AG10803 (cell line): ENCODE results near the gene TRIM56.

Experiments used
- DNase-seq: peaks from one replicate; pipeline ENCODE4 v3.0.0; 2010; ENCODE audit warnings: low read depth
- H3K4me3 ChIP-seq: 2 replicates; pipeline ENCODE4 v1.5.1; 2011; ENCODE audit warnings: mild to moderate bottlenecking, low read length, control low read depth
- CTCF ChIP-seq: conservative IDR thresholded peaks from 2 replicates; pipeline ENCODE4 v1.5.1; 2011; ENCODE audit warnings: mild to moderate bottlenecking, low read length, control low read depth, inconsistent platforms

Gene TRIM56

GRCh38 chr7:101094791-101095375 is 9.6 kb downstream of the TRIM56 start:
- TF ChIP-seq CTCF, result peak; percentile 86
- DNase-seq, result peak; percentile 61
- no peak overlapping the region for H3K4me3 ChIP-seq

DNA sequence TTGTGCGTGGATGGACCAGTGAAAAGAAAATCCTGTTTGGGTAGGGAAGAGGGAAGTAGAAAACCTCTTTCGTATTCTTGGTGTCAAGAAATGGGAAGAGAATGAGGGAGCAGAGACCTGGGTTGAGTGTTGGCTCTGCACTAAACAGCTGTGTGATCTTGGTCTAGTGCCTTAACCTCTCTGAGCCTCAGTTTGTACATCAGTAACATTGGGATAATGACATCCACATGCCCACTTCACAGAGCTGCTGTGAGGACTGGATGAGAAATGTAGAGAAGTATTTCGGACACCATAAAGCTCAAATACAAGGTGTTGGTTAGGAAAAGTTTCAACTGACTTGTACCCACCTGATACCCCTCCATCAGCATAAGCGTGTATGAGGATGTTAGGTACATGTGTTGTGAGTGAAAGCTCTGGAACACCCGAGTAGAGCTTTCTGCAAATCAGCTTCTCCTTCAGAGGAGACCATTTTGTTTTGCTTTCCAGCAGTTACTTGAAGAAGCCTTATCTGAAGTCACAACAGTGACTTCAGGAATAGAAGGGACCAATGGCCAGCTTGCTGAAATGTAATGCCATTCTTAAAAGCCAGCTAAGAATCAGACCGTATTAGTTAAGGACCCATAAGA is 11.2 kb downstream of the TRIM56 start:
- DNase-seq, result no peak
- TF ChIP-seq CTCF, result no peak
- no peak overlapping the region for H3K4me3 ChIP-seq

DNA sequence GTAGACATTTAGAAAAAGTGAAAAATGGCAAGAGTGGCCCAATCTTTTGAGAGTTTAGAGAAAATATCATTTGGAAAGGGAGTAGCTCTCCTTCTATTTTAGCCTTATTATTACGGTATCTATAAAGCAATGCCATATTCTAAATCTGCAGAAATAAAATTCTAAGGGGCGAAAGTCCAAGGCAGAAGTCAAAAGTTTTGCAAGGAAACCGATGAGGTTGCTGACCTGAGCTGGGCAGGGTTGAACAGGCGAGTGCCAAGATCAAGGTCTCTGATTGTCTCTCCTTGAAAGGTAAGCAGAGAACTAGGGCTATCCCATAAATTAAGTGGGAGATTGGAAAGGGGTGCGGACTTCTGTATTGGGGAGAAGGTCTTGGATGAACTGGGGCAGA is 11.7 kb downstream of the TRIM56 start:
- no peak for DNase-seq
- no peak for TF ChIP-seq CTCF
- no peak overlapping the region for H3K4me3 ChIP-seq

- no peak for DNase-seq
- no peak for TF ChIP-seq CTCF
- no peak overlapping the region for H3K4me3 ChIP-seq
Measured at GRCh38 chr7:101097561-101097960, 12.3 kb downstream of the TRIM56 start.

- no peak for TF ChIP-seq CTCF
- DNase-seq, result peak; percentile 99
- H3K4me3 ChIP-seq, result peak overlapping the region; percentile 22; the same call in 1 of the 2 replicates
Measured at GRCh38 chr7:101099969-101100781, 14.9 kb downstream of the TRIM56 start.

DNA sequence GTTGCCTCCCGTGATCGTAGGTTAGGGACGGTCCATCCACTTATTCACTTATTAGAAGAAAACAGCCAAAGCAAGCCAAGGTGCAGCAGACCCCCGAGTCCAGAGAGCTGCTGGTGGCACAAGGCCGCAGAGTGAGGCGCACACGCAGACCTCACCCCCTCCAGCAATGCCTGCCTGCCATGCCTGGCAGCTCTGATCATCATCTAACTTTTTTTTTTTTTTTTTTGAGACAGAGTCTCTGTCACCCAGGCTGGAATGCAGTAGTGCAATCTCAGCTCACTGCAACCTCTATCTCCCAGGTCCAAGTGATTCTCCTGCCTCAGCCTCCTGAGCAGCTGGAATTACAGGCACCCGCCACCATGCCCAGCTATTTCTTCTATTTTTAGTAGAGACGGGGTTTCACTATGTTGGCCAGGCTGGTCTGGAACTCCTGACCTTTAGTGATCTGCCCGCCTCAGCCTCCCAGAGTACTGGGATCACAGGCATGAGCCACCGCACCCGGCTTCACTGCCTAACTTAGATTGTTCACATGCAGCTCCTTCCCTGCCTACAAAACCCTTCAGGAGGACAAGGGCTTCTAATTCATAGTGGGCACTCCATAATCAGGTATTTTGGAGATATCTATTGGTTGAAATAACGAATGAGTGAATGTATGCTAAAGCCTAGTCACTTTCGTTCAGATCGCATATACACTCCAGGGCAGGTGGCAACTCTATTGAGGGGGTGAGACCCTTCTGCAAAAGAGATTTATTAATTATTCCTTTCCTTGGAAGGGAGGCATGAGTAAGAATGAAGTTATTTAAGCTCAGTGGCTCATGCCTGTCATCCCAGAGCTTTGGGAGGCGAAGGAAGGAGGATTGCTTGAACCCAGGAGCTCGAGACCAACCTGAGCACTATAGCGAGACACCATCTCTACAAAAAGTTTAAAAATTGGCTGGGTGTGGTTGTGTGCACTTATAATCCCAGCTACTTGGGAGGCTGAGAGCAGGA is 15.9 kb downstream of the TRIM56 start:
- TF ChIP-seq CTCF, result no peak
- no peak overlapping the region for H3K4me3 ChIP-seq
- DNase-seq, result no peak
